GM21619 (cell line): ENCODE measurements around the gene BMAL1.

Experiments
- ATAC-seq: cut with Tn5 transposase; IDR thresholded peaks from one replicate; pipeline ENCODE4 v1.9.1; 2021; ENCODE audit not compliant: unreplicated experiment

BMAL1 gene

GRCh38 chr11:13260963-13261588 is 16.5 kb upstream of the BMAL1 start:
- ATAC-seq: no peak

DNA sequence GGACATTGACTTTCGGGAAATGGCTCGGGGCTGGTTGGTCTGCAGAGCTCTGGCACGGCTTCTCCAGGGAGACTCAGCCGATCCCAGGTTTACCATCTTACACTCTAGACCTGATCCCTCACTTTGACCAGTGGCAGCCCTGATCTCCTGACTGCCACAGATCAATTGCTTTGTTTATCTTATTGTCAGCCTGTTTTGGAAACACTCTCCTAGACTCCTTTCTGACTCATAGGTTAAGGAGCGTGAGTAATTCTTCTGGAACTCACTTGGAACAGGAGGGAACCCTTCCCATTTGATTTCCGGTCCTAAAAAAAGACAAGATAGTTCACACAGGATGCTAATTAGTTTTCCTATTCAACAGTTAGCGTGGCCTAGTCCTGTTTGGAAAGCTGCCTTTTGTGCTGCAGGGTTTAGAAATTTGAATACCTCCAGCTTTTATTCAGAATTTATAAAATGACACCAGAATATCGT is 16.0 kb upstream of the BMAL1 start:
- ATAC-seq: no peak

DNA sequence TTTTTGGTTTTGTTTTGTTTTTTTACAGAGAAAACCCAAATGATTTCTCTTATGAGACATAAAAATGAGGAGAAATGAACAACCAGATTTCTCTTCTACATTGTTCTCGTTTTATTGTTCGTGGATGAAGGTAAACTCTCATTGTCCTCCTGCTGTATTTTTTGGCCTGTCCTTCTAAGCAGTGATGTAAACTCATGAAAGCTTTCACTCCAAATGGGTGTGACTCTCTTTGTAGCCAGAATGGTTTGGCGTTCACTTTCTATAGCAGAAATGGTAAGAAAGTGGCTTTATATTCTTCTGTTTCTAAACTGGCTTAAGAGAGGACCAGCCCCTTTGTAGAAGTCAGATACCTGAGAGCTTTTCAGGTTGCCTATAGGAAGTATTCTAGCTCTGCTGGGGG is 15.5 kb upstream of the BMAL1 start:
- no peak for ATAC-seq

DNA sequence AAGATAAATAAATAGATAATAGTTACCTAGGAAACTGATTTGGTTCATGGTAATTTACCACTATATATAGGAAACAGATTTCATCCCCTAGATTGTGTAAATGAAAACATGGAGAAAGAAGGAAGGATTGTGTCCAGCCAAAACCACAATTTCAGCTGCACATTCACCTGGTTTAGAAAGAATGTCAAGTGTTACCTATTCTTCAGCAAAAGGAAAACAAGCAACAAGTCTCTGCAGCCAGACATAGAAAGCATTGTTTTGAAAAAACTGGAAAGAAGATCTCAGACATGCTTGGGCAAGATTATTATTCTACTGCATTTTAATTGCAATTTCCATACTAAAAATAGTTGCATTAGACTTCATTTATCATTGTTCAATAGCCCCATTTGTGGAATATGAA is 8.8 kb upstream of the BMAL1 start:
- no peak for ATAC-seq

DNA sequence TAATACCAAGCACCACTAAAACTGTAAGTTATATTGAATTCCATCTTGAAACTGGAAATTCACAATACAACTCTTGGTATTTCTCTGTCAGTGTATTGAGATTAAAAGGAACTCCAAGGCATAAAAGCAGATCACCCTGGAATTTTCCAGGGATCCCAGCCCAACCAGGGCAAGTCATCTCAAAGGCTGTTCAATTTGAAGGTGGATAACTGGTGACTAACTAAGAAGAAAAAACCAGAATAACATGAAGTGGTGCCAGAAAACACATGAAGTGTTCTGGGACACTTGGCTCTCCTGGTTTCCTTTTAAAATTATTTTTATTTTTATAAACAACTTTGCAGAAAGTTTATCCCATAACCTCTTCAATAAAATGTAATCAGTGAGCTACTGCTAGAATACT is 7.8 kb upstream of the BMAL1 start:
- ATAC-seq: no peak

GRCh38 chr11:13271060-13271693 is 6.4 kb upstream of the BMAL1 start:
- ATAC-seq: no peak

DNA sequence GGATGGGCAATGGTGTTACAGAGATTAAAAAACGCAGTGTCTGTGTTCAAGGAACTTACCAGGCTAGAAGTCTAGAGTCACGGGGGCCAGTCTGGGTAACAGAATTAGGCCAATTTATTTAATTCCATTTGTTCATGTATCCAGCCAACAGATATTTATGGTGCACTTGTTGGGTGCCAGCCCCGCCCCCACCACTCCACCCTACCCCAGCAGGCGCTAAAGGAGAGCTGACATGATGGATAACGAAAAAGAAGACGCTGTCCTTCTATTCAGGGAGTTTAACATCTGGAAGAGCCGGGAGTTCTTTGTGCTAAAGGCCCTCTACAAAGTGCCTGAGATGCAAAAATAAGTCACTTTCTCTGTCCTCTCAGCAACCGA is 1.1 kb upstream of the BMAL1 start:
- ATAC-seq: no peak

- peak; percentile 89 for ATAC-seq
These were observed 490 bp upstream of the BMAL1 start for GRCh38 chr11:13276832-13277767.

DNA sequence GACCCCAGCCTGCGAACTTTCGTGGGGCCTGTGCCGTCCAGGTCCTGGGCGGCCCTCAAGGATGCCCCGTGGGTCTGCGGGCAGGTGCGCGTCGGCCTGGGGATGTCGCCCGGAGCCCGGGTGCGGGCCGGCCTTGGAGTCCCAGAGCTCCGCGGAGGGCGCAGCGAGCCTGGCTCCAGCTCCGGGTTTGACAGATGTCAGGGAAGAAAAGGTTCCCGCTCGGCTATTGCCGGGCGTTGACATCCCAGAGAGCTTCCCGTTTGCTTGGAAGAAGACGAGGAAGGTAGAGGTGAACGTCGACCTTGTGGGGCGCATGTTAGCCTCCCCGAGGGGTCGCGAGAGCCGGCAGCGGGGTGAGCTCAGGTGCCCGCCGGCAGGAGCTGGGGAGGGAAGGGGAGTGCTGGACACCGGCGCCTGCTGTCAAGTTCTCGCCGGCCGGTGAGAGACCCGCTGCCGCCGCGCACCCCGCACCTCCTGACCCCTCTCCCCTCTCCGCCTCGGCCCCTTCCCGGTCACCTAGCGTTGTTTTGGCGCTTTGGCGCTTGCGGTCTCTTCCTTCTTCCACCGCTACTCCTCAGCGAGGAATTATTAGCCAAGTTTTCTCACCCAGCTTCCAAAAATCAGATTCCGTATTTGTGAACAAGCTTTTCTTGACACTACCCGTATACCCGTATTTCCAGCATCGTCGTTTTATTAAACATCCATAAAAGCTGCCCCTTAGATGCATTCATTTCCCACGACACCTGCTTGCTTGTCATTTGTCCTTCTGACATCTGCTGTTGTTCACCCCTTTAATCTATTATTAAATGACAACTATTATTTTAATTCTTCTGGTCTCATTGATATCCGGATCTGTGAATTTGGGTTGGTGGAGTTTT is 1.3 kb downstream of the BMAL1 start:
- ATAC-seq: no peak

DNA sequence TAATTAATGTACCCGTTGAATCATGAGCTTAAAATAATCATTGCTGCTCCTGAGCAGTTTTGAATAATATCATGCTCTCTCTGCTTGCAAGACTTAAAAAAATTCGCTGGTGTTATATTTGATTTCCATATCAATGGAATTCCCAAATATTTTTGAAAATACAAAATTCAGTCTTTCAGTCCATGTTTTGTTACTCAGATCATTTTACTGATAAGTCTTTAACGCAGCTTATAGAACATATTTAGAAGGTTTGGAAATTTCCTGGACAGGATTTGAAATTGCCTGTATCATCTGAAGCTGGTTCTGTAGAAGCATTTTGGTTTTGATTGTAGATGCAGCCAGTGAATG is 1.9 kb downstream of the BMAL1 start:
- no peak for ATAC-seq

- no peak for ATAC-seq
These were observed 2.6 kb downstream of the BMAL1 start for GRCh38 chr11:13280092-13280722.

GRCh38 chr11:13280777-13281176 is 3.2 kb downstream of the BMAL1 start:
- ATAC-seq: no peak

DNA sequence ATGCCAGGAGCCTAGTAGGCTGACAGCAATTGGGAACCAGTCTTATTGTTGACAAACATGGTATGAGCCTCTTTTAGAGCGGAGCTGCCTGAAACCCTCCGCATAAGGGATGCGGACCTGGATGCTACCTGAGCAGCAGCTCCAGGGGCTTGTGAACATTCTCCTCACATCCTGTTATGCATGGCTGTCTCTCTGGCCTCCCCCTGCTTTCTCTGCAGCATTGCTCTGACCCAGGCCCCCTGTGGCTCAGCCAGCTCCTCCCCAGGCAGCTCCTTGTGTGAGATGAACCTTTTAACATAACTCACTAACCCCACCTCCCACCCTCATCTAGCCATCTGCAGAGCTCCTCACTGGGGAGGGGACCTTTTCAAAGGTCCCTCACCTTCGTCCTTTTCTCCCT is 6.0 kb downstream of the BMAL1 start:
- ATAC-seq: no peak

DNA sequence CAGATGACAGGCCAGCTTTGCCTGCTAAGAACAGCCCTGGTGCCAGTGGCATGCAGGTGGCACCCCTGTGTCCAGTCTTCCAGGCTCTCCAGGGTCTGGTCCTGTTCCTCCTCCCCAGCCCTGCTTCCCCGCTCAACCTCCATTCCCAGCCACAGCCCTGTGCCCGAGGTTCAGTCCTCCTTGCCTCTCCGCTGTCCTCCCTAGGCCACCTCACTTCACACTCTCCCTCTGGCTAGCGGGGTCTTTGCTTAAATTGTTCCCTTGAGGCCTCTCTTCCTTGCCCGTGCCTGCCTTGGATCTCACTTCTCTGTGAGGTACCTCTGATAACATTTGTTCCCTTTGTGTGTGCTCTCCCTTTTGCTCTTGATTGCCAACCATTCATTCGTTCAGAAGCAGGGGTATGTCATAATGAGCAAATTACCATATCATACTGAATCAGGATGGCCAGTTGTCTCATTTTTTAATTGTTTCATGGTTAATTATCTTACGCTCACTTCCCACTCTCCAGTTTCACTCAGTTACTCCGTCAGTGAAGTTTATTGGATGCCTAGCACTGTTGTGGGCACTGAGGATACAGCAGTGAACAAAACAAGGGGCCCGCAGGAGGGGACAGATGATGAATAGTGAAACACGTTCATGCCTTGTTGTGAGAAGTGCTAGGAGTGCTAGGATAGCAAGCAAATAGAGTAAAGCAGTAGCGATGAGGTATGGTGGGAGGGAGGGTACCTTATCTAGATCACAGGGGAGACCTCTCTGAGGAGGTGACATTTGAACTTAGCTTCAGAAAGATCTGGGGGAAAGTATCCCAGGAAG is 7.4 kb downstream of the BMAL1 start:
- ATAC-seq: no peak

GRCh38 chr11:13286279-13286821 is 8.8 kb downstream of the BMAL1 start:
- no peak for ATAC-seq

- ATAC-seq: no peak
These were observed 9.4 kb downstream of the BMAL1 start for GRCh38 chr11:13287036-13287435.

GRCh38 chr11:13287681-13288080 is 10.1 kb downstream of the BMAL1 start:
- no peak for ATAC-seq

DNA sequence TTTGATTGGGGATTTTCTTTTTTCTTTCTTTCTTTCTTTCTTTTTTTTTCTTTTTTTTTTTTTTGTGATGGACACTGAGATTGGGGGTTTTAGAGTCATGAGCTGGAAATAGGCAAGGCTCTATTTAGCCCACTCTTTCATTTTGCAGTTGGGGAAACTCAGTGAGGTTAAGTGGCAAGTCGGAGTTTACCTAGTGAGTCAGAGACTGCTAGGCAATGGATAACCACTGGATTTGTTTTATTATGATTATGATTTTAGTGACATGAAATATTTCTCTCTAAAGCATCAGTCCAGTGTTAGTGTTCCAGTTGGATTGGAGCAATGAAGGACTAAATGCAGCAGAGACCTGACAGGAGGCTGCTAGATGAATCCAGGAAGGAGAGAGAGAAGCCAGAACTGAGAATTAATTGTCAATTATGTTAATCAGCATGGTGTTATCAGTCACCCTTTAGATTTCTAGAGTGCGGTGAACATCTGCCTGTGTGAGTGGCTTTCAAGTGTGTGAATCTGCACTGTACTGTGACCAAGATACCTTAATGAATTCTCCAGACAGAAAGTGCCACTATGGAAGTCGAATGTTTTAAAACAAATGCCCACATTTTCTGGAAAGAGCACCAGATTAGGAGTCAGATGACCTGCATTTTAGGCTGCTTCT is 10.9 kb downstream of the BMAL1 start:
- peak; percentile 58 for ATAC-seq

DNA sequence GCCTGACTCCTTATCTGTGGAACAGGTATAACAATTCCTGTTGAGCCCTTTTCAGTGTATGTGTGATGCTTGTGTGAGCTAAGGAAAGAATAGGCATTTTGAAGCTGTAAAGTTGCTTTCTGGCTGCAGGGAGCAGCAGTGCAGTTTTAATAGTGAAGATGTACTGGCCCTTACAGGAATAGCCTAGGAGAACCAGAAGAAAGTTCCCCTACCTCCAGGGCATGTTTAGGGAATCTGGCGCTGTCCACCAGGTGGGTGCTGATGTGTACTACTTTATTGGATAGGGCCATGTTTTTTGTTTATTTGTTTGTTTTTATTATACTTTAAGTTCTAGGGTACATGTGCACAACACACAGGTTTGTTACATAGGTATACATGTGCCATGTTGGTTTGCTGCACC is 11.5 kb downstream of the BMAL1 start:
- ATAC-seq: no peak
